HEK293T (cell line): ENCODE measurements around the gene SNAP91.

Experiments
- BHLHE40 ChIP-seq: fragments of 450-650 bp; IDR thresholded peaks from 2 replicates; pipeline ENCODE4 v1.6.1; 2016; ENCODE audit warnings: mild to moderate bottlenecking, moderate library complexity, borderline replicate concordance
- CTBP1 ChIP-seq: fragments of 450-650 bp; IDR thresholded peaks from 2 replicates; pipeline ENCODE4 v1.6.1; 2016; ENCODE audit warnings: borderline replicate concordance
- ELF4 ChIP-seq: fragments of 450-650 bp; IDR thresholded peaks from 2 replicates; pipeline ENCODE4 v1.6.1; 2017; ENCODE audit warnings: antibody characterized with exemption
- FOXK2 ChIP-seq: fragments of 450-650 bp; IDR thresholded peaks from 2 replicates; pipeline ENCODE4 v1.6.1; 2016; ENCODE audit warnings: mild to moderate bottlenecking
- FOXM1 ChIP-seq: fragments of 450-650 bp; IDR thresholded peaks from 2 replicates; pipeline ENCODE4 v1.6.1; 2017; ENCODE audit warnings: mild to moderate bottlenecking, borderline replicate concordance
- HDGF ChIP-seq: fragments of 450-650 bp; IDR thresholded peaks from 2 replicates; pipeline ENCODE4 v1.6.1; 2017; ENCODE audit warnings: antibody characterized with exemption, borderline replicate concordance
- NFRKB ChIP-seq: fragments of 450-650 bp; IDR thresholded peaks from 2 replicates; pipeline ENCODE4 v1.6.1; 2016; ENCODE audit warnings: mild to moderate bottlenecking, moderate library complexity
- PKNOX1 ChIP-seq: fragments of 450-650 bp; IDR thresholded peaks from 2 replicates; pipeline ENCODE4 v1.6.1; 2016
- SP1 ChIP-seq: fragments of 450-650 bp; IDR thresholded peaks from 2 replicates; pipeline ENCODE4 v1.6.1; 2017
- TARDBP ChIP-seq: fragments of 450-650 bp; IDR thresholded peaks from 2 replicates; pipeline ENCODE4 v1.6.1; 2016

- no peak for TF ChIP-seq HDGF
- no peak for TF ChIP-seq FOXM1
- TF ChIP-seq SP1: no peak
- TF ChIP-seq CTBP1: no peak
- no peak for TF ChIP-seq TARDBP
- no peak for TF ChIP-seq BHLHE40
- TF ChIP-seq FOXK2: no peak
- no peak for TF ChIP-seq ELF4
- TF ChIP-seq NFRKB: no peak
- TF ChIP-seq PKNOX1: no peak
Measured at GRCh38 chr6:83722876-83723275, 14.0 kb upstream of the SNAP91 start.
